ENCODE data around the gene CCT5. TPM values are rescaled to one million over a fixed set of nuclear protein-coding genes. Genes with fewer than 3 reads are reported as not detected.

CCT5 gene
- polyA plus RNA-seq, 3 donors: 142 to 236 (median 229) TPM

GRCh38 chr5:10220248-10220647 lies 29.8 kb upstream of the CCT5 start:
- H3K36me3 ChIP-seq (replicated peaks in 1 of 2; ENCODE audit: control insufficient read depth in 1 of 2, insufficient read depth in 2 of 2, low read length in 2 of 2): peaks cover 0 to 19% of the 10 kb centered on the region in 2 donors
- no peak overlapping the region for H3K27ac ChIP-seq (ENCODE audit: low read depth in 1 of 2, low read length in 2 of 2)
- DNase-seq: no peak
- no peak overlapping the region for H3K9ac ChIP-seq (ENCODE audit: insufficient read depth, low read length, poor library complexity, severe bottlenecking)
- H2AFZ ChIP-seq (ENCODE audit: insufficient read depth, low read depth, low read length, poor library complexity, severe bottlenecking): no peak overlapping the region
- H3K9me3 Mint-ChIP-seq: peaks cover 4 to 19% (median 12%) of the 10 kb centered on the region in 7 donors
- no peaks in the 10 kb centered on the region for H3K79me2 ChIP-seq (ENCODE audit: insufficient read depth, low read length)
- no peaks in the 10 kb centered on the region for H3K4me1 ChIP-seq (ENCODE audit: control insufficient read depth in 1 of 2, insufficient read depth in 2 of 2, low read length in 2 of 2)
- no peaks in the 10 kb centered on the region for H3K4me1 Mint-ChIP-seq
- TF ChIP-seq, protein P1, sequence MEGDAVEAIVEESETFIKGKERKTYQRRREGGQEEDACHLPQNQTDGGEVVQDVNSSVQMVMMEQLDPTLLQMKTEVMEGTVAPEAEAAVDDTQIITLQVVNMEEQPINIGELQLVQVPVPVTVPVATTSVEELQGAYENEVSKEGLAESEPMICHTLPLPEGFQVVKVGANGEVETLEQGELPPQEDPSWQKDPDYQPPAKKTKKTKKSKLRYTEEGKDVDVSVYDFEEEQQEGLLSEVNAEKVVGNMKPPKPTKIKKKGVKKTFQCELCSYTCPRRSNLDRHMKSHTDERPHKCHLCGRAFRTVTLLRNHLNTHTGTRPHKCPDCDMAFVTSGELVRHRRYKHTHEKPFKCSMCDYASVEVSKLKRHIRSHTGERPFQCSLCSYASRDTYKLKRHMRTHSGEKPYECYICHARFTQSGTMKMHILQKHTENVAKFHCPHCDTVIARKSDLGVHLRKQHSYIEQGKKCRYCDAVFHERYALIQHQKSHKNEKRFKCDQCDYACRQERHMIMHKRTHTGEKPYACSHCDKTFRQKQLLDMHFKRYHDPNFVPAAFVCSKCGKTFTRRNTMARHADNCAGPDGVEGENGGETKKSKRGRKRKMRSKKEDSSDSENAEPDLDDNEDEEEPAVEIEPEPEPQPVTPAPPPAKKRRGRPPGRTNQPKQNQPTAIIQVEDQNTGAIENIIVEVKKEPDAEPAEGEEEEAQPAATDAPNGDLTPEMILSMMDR (IDR thresholded peaks at IDR 0.05): no peak
- H3K27me3 ChIP-seq (ENCODE audit: control insufficient read depth in 2 of 2, insufficient read depth in 2 of 2, low read length in 2 of 2): no peaks in the 10 kb centered on the region
- intact Hi-C loops (cut with micrococcal nuclease): no loop called here
- no peak overlapping the region for H3K4me3 Mint-ChIP-seq
- H3K9me3 ChIP-seq (replicated peaks in 1 of 2; ENCODE audit: control insufficient read depth in 1 of 2, insufficient read depth in 1 of 2, low read length in 2 of 2): peaks cover 0 to 8% of the 10 kb centered on the region in 2 donors
- H3K27ac Mint-ChIP-seq: no peak overlapping the region
- WGBS (ENCODE audit: insufficient coverage): 97% methylated on average over 8 of the region's 8 CpGs
- H3K27me3 Mint-ChIP-seq (ENCODE audit: low read depth in 3 of 3): peaks cover 0 to 1% (median 0%) of the 10 kb centered on the region in 3 donors
- no peak overlapping the region for H3K4me3 ChIP-seq (replicated peaks in 1 of 3; ENCODE audit: low read depth in 2 of 3, low read length in 3 of 3)
- H4K20me1 ChIP-seq (ENCODE audit: insufficient read depth, low read length): no peaks in the 10 kb centered on the region
- no peak overlapping the region for H3K4me2 ChIP-seq (replicated peaks; ENCODE audit: extremely low read depth, low read length, poor library complexity, severe bottlenecking)
- peaks cover 26 to 30% of the 10 kb centered on the region in 2 donors for H3K36me3 Mint-ChIP-seq

DNA sequence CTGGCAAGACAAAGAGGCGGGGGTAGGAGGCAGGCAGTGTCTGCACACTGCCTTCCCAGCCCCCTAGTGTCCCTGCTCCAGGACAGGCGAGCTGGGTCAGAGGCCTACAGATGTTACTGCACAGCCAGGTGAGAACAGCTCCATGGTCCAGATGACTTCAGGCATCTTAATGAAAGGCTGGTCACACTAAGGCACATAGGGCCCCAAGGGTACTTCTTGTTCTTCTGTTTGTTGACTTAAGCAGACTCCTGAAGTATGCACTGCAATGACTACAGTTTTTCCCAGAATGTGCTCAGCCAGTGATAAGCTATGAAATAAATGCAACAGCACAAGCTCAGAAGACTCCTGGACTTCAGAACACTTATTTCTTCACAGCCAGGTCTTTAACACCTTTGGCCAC lies 27.8 kb upstream of the CCT5 start:
- intact Hi-C loops (cut with micrococcal nuclease): no loop called here
- H3K9ac ChIP-seq (ENCODE audit: insufficient read depth, low read length, poor library complexity, severe bottlenecking): no peak overlapping the region
- Mint-ChIP-seq H3K27ac (no peak overlapping the region), H3K4me3 (no peak overlapping the region), H3K9me3 (peaks cover 4 to 19% (median 16%) of the 10 kb centered on the region in 7 donors), H3K4me1 (no peaks in the 10 kb centered on the region), H3K36me3 (peaks cover 42 to 43% of the 10 kb centered on the region in 2 donors), H3K27me3 (ENCODE audit: low read depth in 3 of 3) (peaks cover 0 to 1% (median 0%) of the 10 kb centered on the region in 3 donors)
- no peak for DNase-seq
- no peaks in the 10 kb centered on the region for H4K20me1 ChIP-seq (ENCODE audit: insufficient read depth, low read length)
- no peak overlapping the region for H3K27ac ChIP-seq (ENCODE audit: low read depth in 1 of 2, low read length in 2 of 2)
- H2AFZ ChIP-seq (ENCODE audit: insufficient read depth, low read depth, low read length, poor library complexity, severe bottlenecking): no peak overlapping the region
- no peak overlapping the region for H3K4me3 ChIP-seq (replicated peaks in 1 of 3; ENCODE audit: low read depth in 2 of 3, low read length in 3 of 3)
- no peaks in the 10 kb centered on the region for H3K79me2 ChIP-seq (ENCODE audit: insufficient read depth, low read length)
- H3K4me2 ChIP-seq (replicated peaks; ENCODE audit: extremely low read depth, low read length, poor library complexity, severe bottlenecking): no peak overlapping the region
- peaks cover 0 to 12% of the 10 kb centered on the region in 2 donors for H3K9me3 ChIP-seq (replicated peaks in 1 of 2; ENCODE audit: control insufficient read depth in 1 of 2, insufficient read depth in 1 of 2, low read length in 2 of 2)
- no peaks in the 10 kb centered on the region for H3K4me1 ChIP-seq (ENCODE audit: control insufficient read depth in 1 of 2, insufficient read depth in 2 of 2, low read length in 2 of 2)
- H3K27me3 ChIP-seq (ENCODE audit: control insufficient read depth in 2 of 2, insufficient read depth in 2 of 2, low read length in 2 of 2): no peaks in the 10 kb centered on the region
- TF ChIP-seq, protein P1 (IDR thresholded peaks at IDR 0.05): no peak
- peaks cover 0 to 32% of the 10 kb centered on the region in 2 donors for H3K36me3 ChIP-seq (replicated peaks in 1 of 2; ENCODE audit: control insufficient read depth in 1 of 2, insufficient read depth in 2 of 2, low read length in 2 of 2)
- WGBS (ENCODE audit: insufficient coverage): 96% methylated on average over 2 of the region's 2 CpGs

Data from CD14-positive monocyte (primary cell).